ENCODE data around the gene KLK5. TPM values are rescaled to one million over a fixed set of nuclear protein-coding genes. Genes with fewer than 3 reads are reported as not detected.

Gene KLK5
- total and polyA plus RNA-seq, 2 of the 13 experiments (the other 11 are each of a cell fraction or from before 2014, with no cell fraction given): not detected

DNA sequence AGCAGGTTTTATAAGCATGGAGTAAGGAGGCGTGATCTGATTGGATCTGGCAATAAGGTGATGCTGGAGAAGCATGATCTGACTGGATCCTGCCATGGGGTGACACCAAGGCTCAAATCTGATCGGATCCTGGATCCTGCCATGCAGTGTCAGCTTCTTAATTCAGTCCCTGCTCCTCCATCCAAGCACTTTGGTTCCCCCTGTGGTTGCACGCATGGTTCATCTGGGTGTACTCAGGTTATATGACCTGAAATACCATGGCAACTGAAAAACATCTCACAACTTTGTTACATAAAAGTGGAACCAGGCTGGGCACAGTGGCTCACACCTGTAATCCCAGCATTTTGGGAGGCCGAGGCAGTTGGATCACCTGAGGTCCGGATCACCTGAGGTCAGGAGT is 24.0 kb downstream of the KLK5 start (continued):
- TF ChIP-seq, protein P1, sequence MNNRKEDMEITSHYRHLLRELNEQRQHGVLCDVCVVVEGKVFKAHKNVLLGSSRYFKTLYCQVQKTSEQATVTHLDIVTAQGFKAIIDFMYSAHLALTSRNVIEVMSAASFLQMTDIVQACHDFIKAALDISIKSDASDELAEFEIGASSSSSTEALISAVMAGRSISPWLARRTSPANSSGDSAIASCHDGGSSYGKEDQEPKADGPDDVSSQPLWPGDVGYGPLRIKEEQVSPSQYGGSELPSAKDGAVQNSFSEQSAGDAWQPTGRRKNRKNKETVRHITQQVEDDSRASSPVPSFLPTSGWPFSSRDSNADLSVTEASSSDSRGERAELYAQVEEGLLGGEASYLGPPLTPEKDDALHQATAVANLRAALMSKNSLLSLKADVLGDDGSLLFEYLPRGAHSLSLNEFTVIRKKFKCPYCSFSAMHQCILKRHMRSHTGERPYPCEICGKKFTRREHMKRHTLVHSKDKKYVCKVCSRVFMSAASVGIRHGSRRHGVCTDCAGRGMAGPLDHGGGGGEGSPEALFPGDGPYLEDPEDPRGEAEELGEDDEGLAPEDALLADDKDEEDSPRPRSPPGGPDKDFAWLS (CRISPR knock-in tag; IDR thresholded peaks at IDR 0.05; ENCODE audit: borderline replicate concordance): no peak

- POLR2A ChIA-PET: no interaction called here
- WGBS (ENCODE audit: low lambda C conversion rate): 47% methylated on average over 11 of the region's 11 CpGs
- CTCF ChIA-PET (ENCODE audit: low intra/inter-chr PET ratio, low total read pairs): no interaction called here
Observed at GRCh38 chr19:50926144-50926543, 26.7 kb downstream of the KLK5 start.

DNA sequence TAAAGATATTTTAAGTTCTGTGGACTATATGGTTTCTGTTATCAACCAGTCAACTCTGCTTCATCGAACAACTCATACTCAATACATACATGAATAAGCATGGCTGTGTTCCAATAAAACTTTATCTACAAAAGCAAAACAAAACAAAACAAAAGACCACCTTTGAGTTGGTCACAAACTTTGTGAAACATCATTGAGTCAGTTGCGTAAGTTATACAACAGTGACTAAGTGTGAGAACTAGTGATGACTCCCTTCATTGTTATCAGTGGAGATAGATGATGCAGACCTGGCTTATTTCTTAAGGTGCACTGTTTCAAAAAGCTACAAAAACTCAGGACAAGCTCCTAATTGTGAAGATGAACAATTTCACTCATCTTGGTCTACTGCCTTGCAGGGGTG is 27.1 kb downstream of the KLK5 start:
- no peak overlapping the region for H3K4me2 ChIP-seq (ENCODE audit: low read depth, low read length)
- H3K27me3 ChIP-seq (ENCODE audit: control insufficient read depth in 1 of 2, insufficient read depth in 2 of 2, low read length in 2 of 2): no peaks in the 10 kb centered on the region; a peak in 1 of 5 replicates
- H3K79me2 ChIP-seq (ENCODE audit: insufficient read depth, low read length): no peaks in the 10 kb centered on the region
- peak; percentile 30; the same call in 1 of the 2 replicates for TF ChIP-seq CEBPB (IDR thresholded peaks at IDR 0.05; ENCODE audit: borderline replicate concordance, low read depth, low read length)
- TF ChIP-seq, protein P2, sequence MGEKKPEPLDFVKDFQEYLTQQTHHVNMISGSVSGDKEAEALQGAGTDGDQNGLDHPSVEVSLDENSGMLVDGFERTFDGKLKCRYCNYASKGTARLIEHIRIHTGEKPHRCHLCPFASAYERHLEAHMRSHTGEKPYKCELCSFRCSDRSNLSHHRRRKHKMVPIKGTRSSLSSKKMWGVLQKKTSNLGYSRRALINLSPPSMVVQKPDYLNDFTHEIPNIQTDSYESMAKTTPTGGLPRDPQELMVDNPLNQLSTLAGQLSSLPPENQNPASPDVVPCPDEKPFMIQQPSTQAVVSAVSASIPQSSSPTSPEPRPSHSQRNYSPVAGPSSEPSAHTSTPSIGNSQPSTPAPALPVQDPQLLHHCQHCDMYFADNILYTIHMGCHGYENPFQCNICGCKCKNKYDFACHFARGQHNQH (CRISPR knock-in tag; IDR thresholded peaks at IDR 0.05): no peak
- H3K4me3 ChIP-seq (replicated peaks in 1 of 3; ENCODE audit: insufficient read depth in 1 of 3, low read depth in 2 of 3, low read length in 3 of 3): no peak overlapping the region
- ChIA-PET POLR2A (no interaction called here), CTCF (ENCODE audit: low intra/inter-chr PET ratio, low total read pairs) (no interaction called here)
- H3K9me3 ChIP-seq (ENCODE audit: low read length): no peaks in the 10 kb centered on the region
- no peak for DNase-seq (ENCODE audit: low spot score)
- no peaks in the 10 kb centered on the region for H3K4me1 ChIP-seq (ENCODE audit: insufficient read depth, low read length)
- no peak overlapping the region for H2AFZ ChIP-seq (ENCODE audit: low read length)
- no peaks in the 10 kb centered on the region for H4K20me1 ChIP-seq (ENCODE audit: insufficient read depth, low read length)
- BruUV-seq (replicated peaks): no TSS peak
- ATAC-seq: no peak
- no peak for FAIRE-seq
- H3K9ac ChIP-seq (ENCODE audit: insufficient read depth, low read depth, low read length): no peak overlapping the region
- in situ Hi-C loops (cut with HindIII; ENCODE audit: extremely low pct_ligation_motif_present, low pct_unique_long_range_greater_than_20kb) (loop anchor here (25.0 kb wide), 1 partner anchor 162 kb away; the partner anchor contains the start of gene KLK14), intact Hi-C loops (cut with micrococcal nuclease; ENCODE audit: unreplicated experiment) (no loop called here)
- 44% methylated on average over 2 of the region's 2 CpGs for WGBS (ENCODE audit: low lambda C conversion rate)
- H3K27ac ChIP-seq (ENCODE audit: extremely low read length, insufficient read depth, low read length): no peak overlapping the region
- no peaks in the 10 kb centered on the region for H3K36me3 ChIP-seq (replicated peaks in 1 of 2; ENCODE audit: control insufficient read depth in 1 of 2, insufficient read depth in 2 of 2, low read length in 2 of 2)

More at GRCh38 chr19:50926144-50926543, 26.7 kb downstream of the KLK5 start:
- ATAC-seq: no peak
- intact Hi-C loops (cut with micrococcal nuclease; ENCODE audit: unreplicated experiment): no loop called here
- no peaks in the 10 kb centered on the region for H3K9me3 ChIP-seq (ENCODE audit: low read length)
- no peak overlapping the region for H3K9ac ChIP-seq (ENCODE audit: insufficient read depth, low read depth, low read length)
- no peak for DNase-seq (ENCODE audit: low spot score)
- H3K27ac ChIP-seq (ENCODE audit: extremely low read length, insufficient read depth, low read length): no peak overlapping the region
- no peak for FAIRE-seq
- no TSS peak for BruUV-seq (replicated peaks)
- H2AFZ ChIP-seq (ENCODE audit: low read length): no peak overlapping the region
- H3K79me2 ChIP-seq (ENCODE audit: insufficient read depth, low read length): no peaks in the 10 kb centered on the region
- TF ChIP-seq ZNF496 (CRISPR knock-in tag; IDR thresholded peaks at IDR 0.05; ENCODE audit: insufficient replicate concordance): no peak
- no peak for TF ChIP-seq MBNL3 (CRISPR knock-in tag; conservative IDR thresholded peaks at IDR 0.05)
- no peak for TF ChIP-seq ZNF3 (CRISPR knock-in tag; IDR thresholded peaks at IDR 0.05)
- no peaks in the 10 kb centered on the region for H3K4me1 ChIP-seq (ENCODE audit: insufficient read depth, low read length)
- no peaks in the 10 kb centered on the region for H3K36me3 ChIP-seq (replicated peaks in 1 of 2; ENCODE audit: control insufficient read depth in 1 of 2, insufficient read depth in 2 of 2, low read length in 2 of 2)
- H3K27me3 ChIP-seq (ENCODE audit: control insufficient read depth in 1 of 2, insufficient read depth in 2 of 2, low read length in 2 of 2): no peaks in the 10 kb centered on the region; a peak in 1 of 5 replicates
- in situ Hi-C loops (cut with HindIII; ENCODE audit: extremely low pct_ligation_motif_present, low pct_unique_long_range_greater_than_20kb): loop anchor here (25.0 kb wide), 1 partner anchor 161 kb away; the partner anchor contains the start of gene KLK14
- H3K4me2 ChIP-seq (ENCODE audit: low read depth, low read length): no peak overlapping the region
- no peak overlapping the region for H3K4me3 ChIP-seq (replicated peaks in 1 of 3; ENCODE audit: insufficient read depth in 1 of 3, low read depth in 2 of 3, low read length in 3 of 3)
- no peaks in the 10 kb centered on the region for H4K20me1 ChIP-seq (ENCODE audit: insufficient read depth, low read length)
